GM18507 (cell line): Measurements from ENCODE around the gene HMX3.

Experiments
- DNase-seq: peaks from one replicate; pipeline ENCODE4 v3.0.0; 2011; ENCODE audit warnings: low read depth; ENCODE audit not compliant: insufficient read length; ENCODE audit errors: extremely low spot score
- FAIRE-seq: peaks from 2 replicates; lab custom pipeline; 2011; peaks lifted over from hg19 to GRCh38; lab: Jason Lieb, UNC

Gene HMX3

DNA sequence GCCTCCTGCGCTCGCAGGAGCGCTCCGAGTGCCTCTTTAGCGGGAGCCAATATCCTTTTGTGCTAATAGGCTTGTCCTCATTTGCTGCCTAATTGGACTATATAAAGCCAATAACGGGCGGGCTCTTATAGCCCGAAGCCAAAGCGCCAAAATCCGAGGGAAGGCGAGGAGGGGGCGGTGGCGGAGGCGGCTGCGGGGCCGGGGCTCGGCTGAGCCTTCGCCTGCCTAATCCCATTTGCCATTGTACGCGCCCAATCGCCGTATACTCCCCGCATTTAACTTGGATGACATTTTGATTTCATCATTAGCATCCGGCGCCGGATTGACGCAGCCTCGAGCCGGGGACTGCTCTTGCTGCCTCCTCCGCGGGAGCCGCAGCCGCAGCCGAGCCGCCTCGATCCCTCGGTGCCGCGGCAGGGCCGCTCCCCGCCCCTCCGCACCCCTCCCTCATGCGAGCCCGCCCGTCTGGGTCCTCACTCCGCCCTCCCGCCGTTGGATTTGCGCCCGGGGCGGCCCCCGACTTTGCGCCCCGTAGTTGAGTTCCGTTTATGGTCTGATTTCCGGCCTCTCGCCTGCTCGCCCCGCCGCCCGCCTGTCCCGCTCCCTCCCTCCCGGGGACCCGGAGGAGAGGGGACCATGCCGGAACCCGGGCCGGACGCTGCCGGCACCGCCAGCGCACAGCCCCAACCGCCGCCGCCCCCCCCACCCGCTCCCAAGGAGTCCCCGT, at the start of gene HMX3:
Gene HMX3, plus strand, starts transcription at position 556 of the 727 bp plus-strand sequence. Its CDS starts 81 bp downstream, at position 637.
- DNase-seq (no peak), FAIRE-seq (no peak)

DNA sequence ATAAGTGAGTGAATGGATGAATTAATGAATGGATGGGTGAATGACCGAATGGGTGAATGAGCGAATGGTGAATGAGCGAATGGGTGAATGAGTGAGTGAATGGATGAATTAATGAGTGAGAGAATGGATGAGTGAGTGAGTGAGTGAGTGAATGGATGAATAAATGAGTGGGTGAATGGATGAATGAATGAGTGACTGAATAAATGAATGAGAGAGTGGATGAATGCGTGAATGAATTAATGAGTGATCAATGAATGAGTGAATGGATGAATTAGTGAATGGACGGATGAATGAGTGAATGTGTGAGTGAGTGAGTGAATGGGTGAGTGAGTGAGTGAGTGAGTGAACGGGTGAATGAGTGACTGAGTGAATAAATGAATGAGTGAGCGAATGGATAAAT, 49.5 kb upstream of the HMX3 start:
- FAIRE-seq (no peak), DNase-seq (no peak)

DNA sequence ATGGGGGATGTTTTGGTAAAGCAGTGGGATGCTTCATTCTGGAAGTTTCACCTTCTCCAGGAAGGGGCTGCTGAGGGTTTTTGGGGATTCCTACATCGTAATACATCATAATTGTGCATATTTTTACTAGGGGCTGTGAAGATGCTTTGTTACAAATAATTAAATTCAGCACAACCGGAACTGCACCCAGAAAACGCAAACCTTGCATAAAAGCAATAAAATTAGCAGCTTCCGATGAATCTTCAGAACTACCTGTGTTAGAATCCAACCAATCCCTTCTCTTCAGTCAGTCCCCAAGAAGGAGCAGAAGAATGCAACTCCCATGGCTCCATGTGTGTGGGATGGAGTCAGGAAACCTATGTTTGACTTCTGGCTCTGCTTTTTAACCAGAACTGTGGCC, 48.4 kb upstream of the HMX3 start:
- DNase-seq (no peak), FAIRE-seq (no peak)

DNA sequence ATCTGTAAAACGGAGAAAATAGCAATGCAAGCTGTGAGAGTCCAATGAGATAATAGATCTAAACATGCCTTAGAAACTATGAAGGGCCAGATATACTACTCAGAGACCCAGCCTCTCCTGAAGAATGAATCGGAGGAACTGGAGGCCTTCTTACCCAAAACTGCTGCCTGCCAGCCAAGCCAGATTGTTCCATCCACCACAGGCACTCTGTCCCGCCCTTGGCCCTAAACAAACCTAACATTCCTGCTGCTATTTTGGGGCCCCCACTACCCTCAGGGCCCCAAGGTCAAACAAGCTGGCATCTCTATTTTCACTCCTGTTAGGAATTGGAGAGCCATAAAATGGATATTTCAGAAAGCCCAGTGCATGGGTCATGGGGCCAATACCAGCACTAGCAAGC, 48.0 kb upstream of the HMX3 start:
- FAIRE-seq = no peak
- DNase-seq = no peak

DNA sequence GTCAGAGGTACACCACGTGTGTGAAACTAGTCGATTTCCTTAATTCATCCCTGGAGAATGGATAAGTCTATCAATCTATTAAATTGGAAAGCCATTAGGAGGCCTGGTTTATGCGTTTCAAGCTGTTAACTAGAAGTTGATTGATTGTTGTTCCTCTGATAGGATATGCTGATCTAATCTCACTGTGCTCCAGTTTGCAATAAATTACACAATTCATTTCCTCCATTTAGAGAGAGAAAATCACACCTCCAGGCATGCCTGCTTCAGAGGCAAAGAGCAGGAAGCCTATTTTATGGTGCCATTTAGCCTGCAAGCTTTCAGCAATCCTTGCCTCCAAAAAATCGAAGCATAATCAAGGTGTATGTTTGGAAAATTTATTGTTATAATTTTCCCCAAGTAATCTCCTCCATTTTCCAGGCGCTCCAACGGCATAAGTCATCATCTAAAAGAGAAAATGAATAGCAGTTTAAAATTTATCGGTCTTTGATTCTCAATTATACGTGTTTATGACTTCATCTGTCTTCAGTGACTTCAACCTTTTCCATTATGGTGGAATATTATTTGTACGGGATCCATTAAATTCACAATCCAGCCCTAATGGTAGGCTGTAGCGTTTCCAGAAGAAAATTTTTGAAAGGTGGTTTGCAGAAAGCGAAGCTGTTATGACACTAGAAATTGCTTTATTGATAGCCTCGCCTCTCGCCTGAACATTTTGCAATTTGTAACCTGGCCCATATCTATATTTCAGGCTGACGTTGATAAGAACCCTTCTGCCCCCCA, 42.9 kb upstream of the HMX3 start:
- FAIRE-seq (no peak), DNase-seq (no peak)

DNA sequence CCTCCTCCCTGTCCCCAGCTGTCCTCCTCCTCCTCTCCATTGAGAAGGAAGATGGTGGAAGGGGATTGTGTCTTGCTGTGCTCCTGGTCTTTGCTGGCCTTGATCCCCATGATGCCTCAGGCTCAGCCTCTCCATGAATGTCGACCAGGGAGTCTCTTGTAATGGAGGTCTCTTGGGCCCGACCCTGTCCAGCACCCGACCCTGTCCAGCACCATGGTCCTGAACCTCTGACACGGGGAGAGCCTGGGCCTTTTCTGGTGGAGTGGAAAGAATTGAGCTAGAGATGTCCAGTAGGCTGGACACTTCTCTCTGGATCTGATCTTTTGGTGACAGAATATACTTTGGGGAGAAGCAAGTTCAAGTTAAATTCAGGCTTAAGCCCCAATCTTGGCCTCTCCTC, 42.3 kb upstream of the HMX3 start:
- no peak for FAIRE-seq

DNA sequence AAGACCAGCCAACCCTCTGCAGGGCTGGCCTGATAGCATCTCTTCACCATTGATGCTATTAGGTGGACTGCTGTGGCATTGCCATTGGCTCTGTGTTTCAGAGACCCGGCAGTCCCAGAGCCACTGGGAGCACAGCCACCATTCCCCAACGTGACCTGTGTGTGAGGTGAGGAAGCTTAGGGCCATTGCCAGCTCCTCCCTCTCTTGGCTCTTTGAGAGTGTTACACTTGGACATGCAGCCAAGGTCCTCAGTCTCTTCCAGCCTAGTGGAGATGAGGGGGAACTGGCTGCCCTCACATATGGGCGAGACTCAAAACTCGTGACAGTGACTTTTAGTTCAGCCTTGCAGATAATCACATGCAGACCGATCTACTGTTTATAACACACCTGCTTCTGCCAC, 39.3 kb upstream of the HMX3 start:
- FAIRE-seq (no peak), DNase-seq (no peak)

More for the DNA sequence above, 42.3 kb upstream of the HMX3 start:
- no peak for DNase-seq

DNA sequence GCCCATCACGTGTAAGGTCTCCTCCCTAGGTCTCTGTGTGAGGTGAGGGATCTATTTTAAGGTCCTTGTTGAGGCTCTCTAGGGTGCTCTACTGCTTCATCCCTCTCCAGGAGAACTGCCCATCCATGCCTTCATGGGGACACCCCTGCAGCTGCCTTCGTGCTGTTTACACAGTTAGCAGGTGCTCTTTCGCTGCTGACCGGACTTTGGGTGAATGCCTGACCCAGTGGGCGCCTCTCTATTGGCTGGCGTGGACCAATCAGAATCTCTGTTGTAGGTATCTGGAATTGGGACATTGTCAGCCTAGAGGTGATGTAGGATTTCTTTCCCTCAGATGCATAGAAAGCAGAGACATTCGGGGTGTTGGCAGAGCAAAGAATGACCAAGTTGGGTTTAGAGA, 38.7 kb upstream of the HMX3 start:
- FAIRE-seq (no peak), DNase-seq (no peak)

DNA sequence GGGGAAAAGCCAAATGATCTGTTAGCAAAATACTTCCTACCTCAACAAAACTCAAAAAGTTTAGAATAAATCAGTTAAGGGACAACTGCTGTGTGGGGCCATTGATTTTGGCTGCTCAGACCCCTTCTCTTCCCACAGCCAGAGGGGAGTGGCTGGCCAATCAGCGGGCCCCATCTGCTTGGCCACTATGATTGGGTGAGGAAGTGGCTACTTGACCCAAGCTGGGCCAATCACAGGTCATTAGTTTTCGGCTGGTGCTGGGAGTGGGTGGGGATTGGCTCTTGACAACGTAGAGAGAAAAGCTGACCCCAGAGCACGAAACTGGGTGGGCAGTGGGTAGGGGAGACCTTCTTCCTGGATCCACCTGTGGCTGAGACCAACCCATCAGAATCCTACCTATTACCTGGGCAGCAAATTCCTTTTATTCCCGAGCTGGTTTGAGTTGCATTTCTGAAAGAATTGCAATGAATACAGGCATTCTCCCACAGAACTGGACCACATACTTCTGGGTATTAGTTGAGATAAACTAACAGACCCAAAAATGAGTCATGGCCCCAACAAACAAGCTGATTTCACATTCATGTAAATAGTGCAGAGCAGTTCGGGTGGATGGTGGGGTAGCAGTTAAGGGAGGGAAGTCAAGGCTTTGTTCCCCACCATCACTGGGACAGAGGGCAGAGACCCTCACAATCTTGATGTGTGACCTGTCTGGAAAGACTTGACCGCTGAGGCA, 35.6 kb upstream of the HMX3 start:
- DNase-seq (no peak), FAIRE-seq (no peak)

DNA sequence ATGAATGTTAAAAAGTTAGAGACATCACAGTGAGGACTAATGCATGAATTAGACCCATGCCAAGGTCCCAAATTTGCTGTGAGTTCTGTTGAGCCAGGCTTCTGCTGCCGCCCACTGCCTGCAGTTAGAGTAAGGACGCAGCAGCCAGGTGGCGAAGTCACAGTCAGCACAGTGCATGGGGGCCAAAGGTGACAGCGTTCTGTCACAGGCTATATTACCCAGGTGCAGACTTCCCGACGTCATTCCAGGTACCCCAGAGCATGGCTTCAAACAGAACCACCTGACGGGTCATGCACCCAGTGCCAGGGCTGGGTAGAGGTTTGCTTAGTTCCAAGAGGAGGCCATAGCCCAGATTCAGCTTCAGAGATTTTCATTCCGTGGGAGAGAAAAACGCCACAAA, 33.9 kb upstream of the HMX3 start:
- FAIRE-seq = no peak
- no peak for DNase-seq

DNA sequence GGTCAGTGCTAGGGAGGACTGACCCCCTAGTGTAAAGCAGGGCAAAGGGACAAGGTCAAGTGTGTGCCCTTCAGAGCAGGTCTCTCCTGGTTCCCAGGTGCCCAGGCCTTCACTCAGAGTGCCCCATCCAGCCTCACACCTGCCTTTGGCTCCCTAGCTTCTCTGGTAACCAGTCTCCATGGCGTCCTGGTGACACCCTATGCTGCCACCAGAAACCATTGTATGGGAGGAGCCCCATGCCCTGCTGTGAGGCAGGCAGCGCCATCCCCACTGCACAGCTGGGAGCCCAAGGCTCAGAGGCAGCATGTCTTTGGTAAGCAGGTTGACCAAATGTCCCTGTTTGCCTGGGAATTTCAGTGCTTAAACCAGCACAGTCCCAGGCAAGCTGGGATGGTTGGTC, 33.1 kb upstream of the HMX3 start:
- DNase-seq (no peak), FAIRE-seq (no peak)

DNA sequence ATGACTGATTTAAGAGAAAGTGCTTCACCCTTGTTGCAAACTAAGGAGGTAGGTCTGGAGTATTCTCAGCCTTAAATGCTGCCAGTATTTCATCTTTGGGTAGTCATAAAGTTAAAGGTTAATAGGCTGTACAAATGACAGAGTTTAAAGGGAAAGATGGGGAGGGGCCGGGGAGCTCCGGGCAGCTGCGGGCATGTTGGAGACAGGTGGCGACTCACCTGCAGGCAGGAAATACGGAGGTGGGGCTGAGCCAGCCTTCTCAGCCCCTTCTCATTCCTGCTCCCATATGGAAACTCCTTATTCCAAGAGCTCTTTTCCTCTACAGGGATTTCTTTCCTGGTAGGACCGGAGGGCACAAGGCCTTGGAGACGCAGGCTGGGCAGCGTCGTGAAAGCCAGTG, 31.8 kb upstream of the HMX3 start:
- FAIRE-seq = no peak
- no peak for DNase-seq

DNA sequence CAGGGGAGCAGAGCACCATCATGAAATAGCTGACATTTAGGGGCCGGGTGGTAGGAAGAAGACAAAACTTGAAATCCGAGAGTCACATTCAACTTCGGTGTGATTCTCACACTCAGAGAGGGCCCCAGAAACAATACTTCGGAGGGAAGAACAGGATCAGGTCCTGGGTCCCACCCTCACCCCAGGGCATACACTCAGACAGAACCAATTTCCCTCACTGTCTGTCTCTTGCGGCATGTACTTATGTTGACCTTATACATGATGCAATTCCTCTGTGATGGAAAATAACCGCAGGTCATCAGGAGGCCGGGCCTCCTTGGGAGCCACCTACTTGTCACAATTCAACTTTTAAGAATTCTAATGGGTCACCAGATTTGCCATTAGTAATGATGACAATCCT, 26.3 kb upstream of the HMX3 start:
- FAIRE-seq (no peak), DNase-seq (no peak)

DNA sequence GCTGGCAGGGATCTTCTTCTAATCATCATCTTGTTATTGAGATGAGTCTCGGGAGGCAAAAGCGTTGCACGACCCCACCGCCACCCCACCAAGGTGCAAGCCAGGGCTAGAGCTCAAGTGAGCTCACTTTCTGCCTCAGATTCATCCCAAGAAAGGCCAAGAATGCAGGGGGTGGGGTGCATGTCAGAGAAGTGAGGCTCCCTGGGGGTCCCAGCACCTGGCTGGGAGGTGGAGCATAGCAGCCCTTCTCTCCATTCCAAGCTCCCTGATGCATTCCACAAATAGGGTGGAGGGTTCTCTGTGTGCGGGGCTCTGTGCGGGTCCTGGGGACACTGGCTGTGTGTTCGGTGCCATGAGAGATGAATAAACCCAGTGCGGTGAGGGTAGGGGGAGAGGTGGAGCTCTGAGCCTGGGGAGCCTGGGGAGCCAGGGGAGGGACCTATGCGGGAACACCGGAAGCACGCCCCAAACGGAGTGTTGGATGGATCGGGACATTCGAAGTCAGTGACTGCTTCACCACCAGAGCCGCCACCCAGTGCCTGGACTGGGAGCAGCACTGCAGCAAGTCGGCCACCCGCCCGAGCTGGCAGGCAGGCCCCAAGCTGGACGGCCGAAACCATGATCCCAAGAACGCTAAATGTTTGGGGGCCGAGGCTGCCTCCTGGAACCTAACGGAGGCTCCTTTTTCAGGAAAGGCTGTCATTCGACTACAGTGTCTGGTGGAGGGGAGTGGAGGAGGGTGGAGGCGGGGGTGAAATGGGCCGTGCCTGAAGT, 17.9 kb upstream of the HMX3 start:
- FAIRE-seq = no peak
- DNase-seq = no peak

DNA sequence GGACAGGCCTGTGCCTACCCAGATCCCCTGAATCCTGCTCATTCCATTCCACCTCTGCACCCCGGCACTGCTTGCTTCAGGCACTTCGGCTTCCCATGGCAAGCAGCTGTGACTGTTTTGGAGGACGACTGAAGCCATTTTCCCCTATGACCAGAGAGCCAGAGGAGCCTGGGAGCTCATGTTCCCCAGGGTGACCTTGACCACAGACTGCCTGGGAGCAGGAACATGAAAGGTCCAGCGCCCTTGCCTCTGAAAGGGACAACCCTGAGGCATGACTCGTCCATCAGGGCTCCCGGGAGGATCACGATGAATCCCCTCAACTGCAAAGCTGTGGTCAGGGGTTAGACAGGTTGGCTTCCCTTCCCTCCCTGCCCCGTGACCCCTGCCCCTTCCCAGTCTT, 16.7 kb upstream of the HMX3 start:
- FAIRE-seq (no peak), DNase-seq (no peak)

DNA sequence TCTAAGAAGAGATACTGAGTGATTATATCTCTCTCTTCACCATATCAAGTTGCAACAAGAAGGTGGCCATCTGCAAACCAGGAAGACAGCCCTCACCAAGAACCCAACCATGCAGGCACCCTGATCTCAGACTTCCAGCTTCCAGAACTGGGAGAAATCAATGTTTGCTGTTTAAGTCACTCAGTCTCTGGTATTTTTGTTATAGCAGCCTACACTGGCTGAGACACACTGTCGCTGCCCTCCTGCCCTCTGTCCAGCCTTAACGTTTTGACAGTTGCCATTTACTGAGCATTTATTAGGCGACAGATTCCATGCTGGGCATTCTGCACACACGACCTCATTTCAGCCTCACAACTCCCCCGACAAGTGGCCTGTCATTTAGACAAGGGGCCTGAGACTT, 9.5 kb upstream of the HMX3 start:
- no peak for FAIRE-seq
- no peak for DNase-seq

DNA sequence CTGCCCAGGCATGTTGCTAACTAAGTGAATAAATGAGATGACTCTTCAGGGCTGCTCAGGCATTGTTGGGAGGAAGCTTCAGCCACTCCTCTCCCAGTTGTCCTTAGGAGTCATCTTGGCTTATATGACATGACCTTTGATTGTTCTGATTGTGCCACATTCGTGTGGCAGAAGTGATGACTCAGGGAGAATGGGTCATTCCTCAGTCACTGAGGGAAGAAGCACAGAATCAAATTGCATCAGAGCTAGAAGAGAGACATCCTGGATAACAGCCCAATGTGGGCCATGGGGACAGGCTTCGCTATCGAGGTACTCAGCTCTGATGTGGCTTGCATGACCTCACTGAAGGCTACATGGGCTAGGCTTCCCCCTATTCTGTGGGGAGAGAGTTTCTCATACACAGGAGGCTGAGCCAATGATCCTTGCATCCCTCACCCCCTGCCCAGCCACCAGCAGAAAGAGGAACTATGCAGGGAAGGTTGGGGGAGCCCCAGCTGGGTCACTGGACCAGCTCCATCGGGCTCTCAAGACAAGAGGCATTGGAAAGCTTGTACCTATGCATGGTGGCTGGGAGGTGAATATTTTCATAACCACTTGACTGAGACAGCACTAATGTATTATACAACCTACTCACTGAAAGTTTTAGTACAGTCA, 6.0 kb upstream of the HMX3 start:
- DNase-seq (no peak), FAIRE-seq (no peak)

DNA sequence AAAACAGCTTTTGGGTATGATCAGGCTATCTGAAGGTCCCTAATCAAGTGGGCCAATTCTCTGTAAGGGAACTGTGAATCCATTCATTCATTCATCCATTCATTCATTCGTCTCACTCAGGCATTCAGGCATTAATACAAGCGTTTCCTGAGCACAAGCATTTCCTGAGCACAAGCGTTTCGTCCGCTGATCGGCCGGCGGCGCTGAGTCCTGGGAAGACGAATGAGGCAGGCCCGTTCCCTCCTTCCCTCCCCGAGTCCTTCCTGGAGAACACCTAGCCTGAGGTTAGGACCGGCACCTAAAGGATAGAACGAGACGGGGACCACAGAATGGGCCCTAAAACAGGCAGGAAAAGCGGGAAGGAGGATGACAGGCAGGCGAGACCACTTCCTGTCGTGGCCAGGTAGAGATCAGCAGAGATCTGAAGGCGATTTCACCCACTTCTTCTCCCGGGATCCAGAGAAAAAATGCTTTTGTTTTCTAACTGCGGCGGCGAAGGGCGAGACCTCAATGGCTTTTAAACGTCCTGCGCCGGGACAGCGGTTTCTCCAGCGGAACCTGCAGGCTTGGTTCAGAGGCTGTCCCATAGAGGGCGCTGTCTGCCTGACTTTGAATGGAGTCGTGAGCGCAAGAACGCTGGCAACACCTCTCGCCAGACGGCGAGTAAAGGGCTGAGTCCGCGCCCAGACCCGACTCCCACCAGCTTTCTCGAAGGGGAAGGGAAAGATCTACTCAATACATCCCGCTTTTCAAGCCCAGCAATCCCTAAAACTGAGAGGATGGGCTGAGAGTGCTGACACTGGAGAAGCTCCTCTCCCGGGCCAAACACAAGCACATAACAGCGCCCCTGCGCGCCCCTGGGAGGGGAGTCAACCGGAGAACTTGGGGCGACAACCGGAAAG, 2.9 kb upstream of the HMX3 start:
- peak; percentile 91 for FAIRE-seq
- DNase-seq = peak; percentile 74
